ENCODE data around the gene EIF4E.
"Not testable (repeated sequence)": the region's sequence is repeated elsewhere in the genome, so short reads cannot be mapped to it uniquely, and the experiment has no call there.

The EIF4E gene

GRCh38 chr4:98928505-98929340 is at the start of gene EIF4E:
EIF4E (minus strand) TSS chr4:98929133; CDS start chr4:98929112, 21 bp downstream.
- DNase-seq (ENCODE audit: low read depth in 2 of 2): peak; percentile 88 to 92

- DNase-seq (ENCODE audit: low read depth in 2 of 2): no peak
Observed at GRCh38 chr4:98977557-98977956, 48.6 kb upstream of the EIF4E start.

- DNase-seq (ENCODE audit: low read depth in 2 of 2): no peak
Observed at GRCh38 chr4:98976716-98977115, 47.8 kb upstream of the EIF4E start.

GRCh38 chr4:98969878-98970785 is 41.2 kb upstream of the EIF4E start:
- no peak for DNase-seq (ENCODE audit: low read depth in 2 of 2)

GRCh38 chr4:98967786-98968329 is 38.9 kb upstream of the EIF4E start:
- no peak for DNase-seq (ENCODE audit: low read depth in 2 of 2)

- no peak for DNase-seq (ENCODE audit: low read depth in 2 of 2)
Observed at GRCh38 chr4:98966926-98967325, 38.0 kb upstream of the EIF4E start.

GRCh38 chr4:98963538-98964433 is 34.9 kb upstream of the EIF4E start:
- DNase-seq (ENCODE audit: low read depth in 2 of 2): no peak

GRCh38 chr4:98961770-98962169 is 32.8 kb upstream of the EIF4E start:
- DNase-seq (ENCODE audit: low read depth in 2 of 2): no peak

GRCh38 chr4:98959411-98959810 is 30.5 kb upstream of the EIF4E start:
- no peak for DNase-seq (ENCODE audit: low read depth in 2 of 2)

GRCh38 chr4:98958065-98958464 is 29.1 kb upstream of the EIF4E start:
- no peak for DNase-seq (ENCODE audit: low read depth in 2 of 2)

GRCh38 chr4:98955229-98955628 is 26.3 kb upstream of the EIF4E start:
- DNase-seq (ENCODE audit: low read depth in 2 of 2): no peak

GRCh38 chr4:98951710-98952109 is 22.8 kb upstream of the EIF4E start:
- DNase-seq (ENCODE audit: low read depth in 2 of 2): no peak

- DNase-seq (ENCODE audit: low read depth in 2 of 2): no peak
Observed at GRCh38 chr4:98950925-98951324, 22.0 kb upstream of the EIF4E start.

GRCh38 chr4:98946359-98946758 is 17.4 kb upstream of the EIF4E start:
- DNase-seq (ENCODE audit: low read depth in 2 of 2): no peak

- no peak for DNase-seq (ENCODE audit: low read depth in 2 of 2)
Observed at GRCh38 chr4:98945297-98945850, 16.4 kb upstream of the EIF4E start.

- DNase-seq (ENCODE audit: low read depth in 2 of 2): no peak
Observed at GRCh38 chr4:98939892-98940298, 11.0 kb upstream of the EIF4E start.

GRCh38 chr4:98939438-98939837 is 10.5 kb upstream of the EIF4E start:
- DNase-seq (ENCODE audit: low read depth in 2 of 2): no peak

GRCh38 chr4:98937986-98938720 is 9.2 kb upstream of the EIF4E start:
- no peak for DNase-seq (ENCODE audit: low read depth in 2 of 2)

- no peak for DNase-seq (ENCODE audit: low read depth in 2 of 2)
Observed at GRCh38 chr4:98935633-98936032, 6.7 kb upstream of the EIF4E start.

- not testable (repeated sequence) for DNase-seq (ENCODE audit: low read depth in 2 of 2)
Observed at GRCh38 chr4:98934851-98935250, 5.9 kb upstream of the EIF4E start.

Measured in stimulated activated CD8-positive, alpha-beta memory T cell treated with anti-CD3 and anti-CD28 coated beads, Interleukin-7, amount 100 ng/mL, for 1 hour (primary cell).